Thoracic aorta (tissue), 2 donors: ENCODE data around the gene ADGRB2. TPM values are rescaled to one million over a fixed set of nuclear protein-coding genes. Genes with fewer than 3 reads are reported as not detected.

Experiments used
- ATAC-seq: fragments of 150-250 bp; one replicate; pipeline ENCODE4 v1.8.0; 2017; ENCODE audit warnings: low read depth; ENCODE audit not compliant: insufficient number of reproducible peaks, low FRiP score
- DNase-seq: peaks from one replicate; pipeline ENCODE4 v3.0.0-alpha.2; 2020; ENCODE audit warnings: low spot score
- H3K27ac ChIP-seq, 2 donors: fragments of 200-600 bp; sonication (generic); 1 replicate in 1 of 2; 2 replicates in 1 of 2; pipeline ENCODE4 v1.5.1; 2016; ENCODE audit warnings: mild to moderate bottlenecking in 2 of 2, moderate library complexity in 2 of 2
- H3K27me3 ChIP-seq: fragments of 200-600 bp; sonication (generic); replicated peaks from 2 replicates; pipeline ENCODE4 v1.6.0; 2016; ENCODE audit warnings: mild to moderate bottlenecking; ENCODE audit not compliant: insufficient read depth
- H3K36me3 ChIP-seq: fragments of 200-600 bp; sonication (generic); one replicate; pipeline ENCODE4 v1.5.1; 2016
- H3K4me1 ChIP-seq, 2 donors: fragments of 200-600 bp; sonication (generic); 1 replicate in 1 of 2; 2 replicates in 1 of 2; pipeline versions ENCODE4 v1.5.1 to v1.6.0; 2016; ENCODE audit warnings: low read depth in 2 of 2, mild to moderate bottlenecking in 1 of 2; ENCODE audit not compliant: control insufficient read depth in 1 of 2
- H3K4me3 ChIP-seq: fragments of 200-600 bp; sonication (generic); 2 replicates; pipeline ENCODE4 v1.5.1; 2016; ENCODE audit warnings: mild to moderate bottlenecking
- H3K9me3 ChIP-seq: fragments of 200-600 bp; sonication (generic); 2 replicates; pipeline ENCODE4 v1.5.1; 2016
- CTCF ChIP-seq: fragments of 200-600 bp; sonication (generic); IDR thresholded peaks from one replicate; pipeline ENCODE4 v1.5.1; 2019; ENCODE audit warnings: antibody characterized with exemption
- total RNA-seq, 2 donors: library from RNA; depleted of rRNA; stranded (reverse); fragments of >200 nt; gene quantifications; one replicate each; pipeline versions ENCODE4 v1.1.0 to v1.2.3, GENCODE V29; 2016

Gene ADGRB2
- total RNA-seq, 2 donors from 2014 or later = 1.5 TPM

- Histone ChIP-seq H3K4me3 (no peak overlapping the region), H3K9me3 (no peaks in the 10 kb centered on the region), H3K36me3 (no peaks in the 10 kb centered on the region), H3K27ac (no peak overlapping the region), H3K4me1 (no peaks in the 10 kb centered on the region), H3K27me3 (no peaks in the 10 kb centered on the region)
- no peak for TF ChIP-seq CTCF
- DNase-seq (no peak), ATAC-seq (no peak)
Observed at GRCh38 chr1:31733389-31734219, 30.5 kb downstream of the ADGRB2 start.

GRCh38 chr1:31732751-31733289 is 31.3 kb downstream of the ADGRB2 start:
- H3K27me3 ChIP-seq = no peaks in the 10 kb centered on the region
- no peak overlapping the region for H3K4me3 ChIP-seq
- no peaks in the 10 kb centered on the region for H3K36me3 ChIP-seq
- no peak for ATAC-seq
- no peaks in the 10 kb centered on the region for H3K9me3 ChIP-seq
- no peak for DNase-seq
- TF ChIP-seq CTCF = no peak
- no peak overlapping the region for H3K27ac ChIP-seq
- no peaks in the 10 kb centered on the region for H3K4me1 ChIP-seq

GRCh38 chr1:31732343-31732742 is 31.8 kb downstream of the ADGRB2 start:
- Histone ChIP-seq H3K27ac (no peak overlapping the region), H3K27me3 (no peaks in the 10 kb centered on the region), H3K4me1 (no peaks in the 10 kb centered on the region), H3K4me3 (no peak overlapping the region), H3K9me3 (no peaks in the 10 kb centered on the region), H3K36me3 (no peaks in the 10 kb centered on the region)
- ATAC-seq = no peak
- TF ChIP-seq CTCF = no peak
- DNase-seq = no peak

GRCh38 chr1:31731049-31731565 is 33.0 kb downstream of the ADGRB2 start:
- H3K9me3 ChIP-seq = no peaks in the 10 kb centered on the region
- DNase-seq = no peak
- H3K27ac ChIP-seq = no peak overlapping the region
- no peak overlapping the region for H3K4me3 ChIP-seq
- no peaks in the 10 kb centered on the region for H3K4me1 ChIP-seq
- H3K27me3 ChIP-seq = no peaks in the 10 kb centered on the region
- no peak for TF ChIP-seq CTCF
- no peaks in the 10 kb centered on the region for H3K36me3 ChIP-seq
- no peak for ATAC-seq

- Histone ChIP-seq H3K27ac (no peak overlapping the region), H3K9me3 (no peaks in the 10 kb centered on the region), H3K36me3 (no peaks in the 10 kb centered on the region), H3K27me3 (no peaks in the 10 kb centered on the region), H3K4me3 (no peak overlapping the region), H3K4me1 (no peaks in the 10 kb centered on the region)
- DNase-seq (no peak), ATAC-seq (no peak)
- TF ChIP-seq CTCF = no peak
Observed at GRCh38 chr1:31730336-31731048, 33.6 kb downstream of the ADGRB2 start.
